RWPE2 (cell line): ENCODE results near the gene STN1.

Experiments used
- ATAC-seq: fragments of 200-7000 bp; cut with Tn5 transposase; 3 replicates; pipeline ENCODE4 v1.9.1; 2021; ENCODE audit warnings: low read depth
- DNase-seq: peaks from one replicate; pipeline ENCODE4 v3.0.0-alpha.2; 2020; ENCODE audit warnings: low spot score
- H3K27ac ChIP-seq: fragments of 450-650 bp; 2 replicates; pipeline ENCODE4 v1.5.1; 2017; ENCODE audit warnings: mild to moderate bottlenecking; ENCODE audit not compliant: poor library complexity, severe bottlenecking
- H3K27me3 ChIP-seq: fragments of 250-450 bp; sonication (Bioruptor Pico); 2 replicates; pipeline ENCODE4 v1.5.1; 2021; ENCODE audit warnings: mild to moderate bottlenecking, moderate library complexity; ENCODE audit not compliant: insufficient read depth, poor library complexity, severe bottlenecking
- H3K36me3 ChIP-seq: fragments of 250-450 bp; sonication (Bioruptor Pico); 2 replicates; pipeline ENCODE4 v1.5.1; 2020; ENCODE audit warnings: low read depth, mild to moderate bottlenecking, moderate library complexity
- H3K4me1 ChIP-seq: fragments of 250-450 bp; sonication (Bioruptor Pico); 2 replicates; pipeline ENCODE4 v1.5.1; 2021; ENCODE audit warnings: mild to moderate bottlenecking, moderate library complexity; ENCODE audit not compliant: insufficient read depth, poor library complexity, severe bottlenecking
- H3K4me3 ChIP-seq: fragments of 250-450 bp; sonication (Bioruptor Pico); 2 replicates; pipeline ENCODE4 v1.5.1; 2021; ENCODE audit warnings: mild to moderate bottlenecking, moderate library complexity; ENCODE audit not compliant: severe bottlenecking
- H3K9me3 ChIP-seq: fragments of 250-450 bp; sonication (Bioruptor Pico); 2 replicates; pipeline ENCODE4 v1.5.1; 2021; ENCODE audit warnings: mild to moderate bottlenecking, moderate library complexity; ENCODE audit not compliant: severe bottlenecking
- CTCF ChIP-seq: fragments of 450-650 bp; IDR thresholded peaks from one replicate; pipeline ENCODE4 v1.5.1; 2017; ENCODE audit warnings: mild to moderate bottlenecking, moderate library complexity; ENCODE audit not compliant: poor library complexity, severe bottlenecking

STN1 gene

GRCh38 chr10:103835096-103836050, 82.6 kb downstream of the STN1 start:
- no peak for TF ChIP-seq CTCF
- H3K4me3 ChIP-seq, result no peak overlapping the region
- peak overlapping the region; percentile 17 for H3K27ac ChIP-seq
- no peak for ATAC-seq
- H3K4me1 ChIP-seq, result no peaks in the 10 kb centered on the region
- no peaks in the 10 kb centered on the region for H3K27me3 ChIP-seq
- DNase-seq, result no peak
- peaks cover 23% of the 10 kb centered on the region for H3K36me3 ChIP-seq
- no peaks in the 10 kb centered on the region for H3K9me3 ChIP-seq

GRCh38 chr10:103834436-103835095, 83.4 kb downstream of the STN1 start:
- Histone ChIP-seq H3K4me1 (no peaks in the 10 kb centered on the region), H3K9me3 (no peaks in the 10 kb centered on the region), H3K36me3 (peaks cover 29% of the 10 kb centered on the region), H3K27me3 (no peaks in the 10 kb centered on the region), H3K4me3 (no peak overlapping the region), H3K27ac (peak overlapping the region; percentile 17)
- DNase-seq, result no peak
- TF ChIP-seq CTCF, result no peak
- no peak for ATAC-seq

GRCh38 chr10:103833731-103834365, 84.1 kb downstream of the STN1 start:
- Histone ChIP-seq H3K4me3 (no peak overlapping the region), H3K4me1 (peaks cover 6% of the 10 kb centered on the region), H3K9me3 (no peaks in the 10 kb centered on the region), H3K27me3 (no peaks in the 10 kb centered on the region), H3K36me3 (peaks cover 32% of the 10 kb centered on the region), H3K27ac (peak overlapping the region; percentile 17)
- ATAC-seq, result no peak
- no peak for DNase-seq
- TF ChIP-seq CTCF, result no peak

- Histone ChIP-seq H3K27me3 (no peaks in the 10 kb centered on the region), H3K9me3 (no peaks in the 10 kb centered on the region), H3K27ac (no peak overlapping the region), H3K36me3 (peaks cover 27% of the 10 kb centered on the region), H3K4me1 (peaks cover 16% of the 10 kb centered on the region), H3K4me3 (no peak overlapping the region)
- DNase-seq (no peak), ATAC-seq (no peak)
- TF ChIP-seq CTCF, result no peak
These were observed 85.2 kb downstream of the STN1 start for GRCh38 chr10:103832806-103833205.
